ENCODE data around the gene PPP1R16B. TPM values are rescaled to one million over a fixed set of nuclear protein-coding genes. Genes with fewer than 3 reads are reported as not detected.
A peak's percentile ranks its signal among the peaks of the same experiment; 100 is the strongest.

Gene PPP1R16B
- total RNA-seq, 2 donors from 2014 or later = 1.6 to 4.7 TPM

- Histone ChIP-seq H3K27ac (no peak overlapping the region), H3K27me3 (no peaks in the 10 kb centered on the region), H3K4me1 (peaks cover 26% of the 10 kb centered on the region), H3K36me3 (replicated peaks in 1 of 2; ENCODE audit: insufficient read depth in 1 of 2, low read depth in 2 of 2) (peaks cover 0 to 6% of the 10 kb centered on the region in 2 donors), H3K4me3 (no peak overlapping the region), H3K9me3 (no peaks in the 10 kb centered on the region)
- ATAC-seq (no peak), DNase-seq (no peak)
- intact Hi-C loops (cut with DNase I) = no loop called here
- TF ChIP-seq POLR2A (IDR thresholded peaks at IDR 0.05) = no peak
- TF ChIP-seq, protein P1, sequence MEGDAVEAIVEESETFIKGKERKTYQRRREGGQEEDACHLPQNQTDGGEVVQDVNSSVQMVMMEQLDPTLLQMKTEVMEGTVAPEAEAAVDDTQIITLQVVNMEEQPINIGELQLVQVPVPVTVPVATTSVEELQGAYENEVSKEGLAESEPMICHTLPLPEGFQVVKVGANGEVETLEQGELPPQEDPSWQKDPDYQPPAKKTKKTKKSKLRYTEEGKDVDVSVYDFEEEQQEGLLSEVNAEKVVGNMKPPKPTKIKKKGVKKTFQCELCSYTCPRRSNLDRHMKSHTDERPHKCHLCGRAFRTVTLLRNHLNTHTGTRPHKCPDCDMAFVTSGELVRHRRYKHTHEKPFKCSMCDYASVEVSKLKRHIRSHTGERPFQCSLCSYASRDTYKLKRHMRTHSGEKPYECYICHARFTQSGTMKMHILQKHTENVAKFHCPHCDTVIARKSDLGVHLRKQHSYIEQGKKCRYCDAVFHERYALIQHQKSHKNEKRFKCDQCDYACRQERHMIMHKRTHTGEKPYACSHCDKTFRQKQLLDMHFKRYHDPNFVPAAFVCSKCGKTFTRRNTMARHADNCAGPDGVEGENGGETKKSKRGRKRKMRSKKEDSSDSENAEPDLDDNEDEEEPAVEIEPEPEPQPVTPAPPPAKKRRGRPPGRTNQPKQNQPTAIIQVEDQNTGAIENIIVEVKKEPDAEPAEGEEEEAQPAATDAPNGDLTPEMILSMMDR (IDR thresholded peaks at IDR 0.05) = no peak
- WGBS, 2 donors = 81 to 89% methylated on average over 1 of the region's 1 CpG
These were observed 41.9 kb upstream of the PPP1R16B start for GRCh38 chr20:38763616-38764015.

DNA sequence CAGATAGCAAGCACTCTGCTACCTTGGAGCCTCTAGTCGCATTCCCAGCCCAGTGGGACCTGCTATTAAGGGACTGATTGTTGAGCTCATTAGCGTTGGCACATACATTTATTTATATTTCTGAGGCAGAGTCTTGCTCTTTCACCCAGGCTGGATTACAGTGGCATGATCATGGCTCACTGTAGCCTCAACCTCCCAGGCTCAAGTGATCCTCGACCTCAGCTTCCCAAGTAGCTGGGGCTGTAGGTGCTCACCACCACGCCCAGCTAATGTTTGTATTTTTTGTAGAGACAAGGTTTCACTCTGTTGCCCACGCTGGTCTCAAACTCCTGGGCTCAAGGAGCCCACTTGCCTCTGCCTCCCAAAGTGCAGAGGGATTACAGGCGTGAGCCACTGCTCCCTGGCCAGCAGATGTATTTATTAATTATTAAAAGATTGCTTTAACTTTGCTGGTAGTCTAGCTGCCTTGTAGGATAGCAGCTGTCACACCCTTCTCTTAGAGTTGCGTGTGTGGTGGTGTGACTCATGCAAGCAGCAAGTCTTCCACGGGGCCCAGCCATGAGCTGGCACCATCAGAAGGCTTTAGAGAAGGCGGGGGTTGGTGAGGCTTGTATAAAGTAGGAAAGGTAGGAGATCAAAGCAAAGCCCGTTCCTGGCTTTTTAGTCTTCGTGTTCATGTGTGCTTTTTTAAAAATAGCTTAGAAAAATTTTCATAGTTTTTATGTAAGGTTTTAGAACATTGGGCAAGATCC, 40.8 kb upstream of the PPP1R16B start:
- 71% methylated on average over 10 to 11 of the region's 11 CpGs for WGBS, 2 donors
- peaks cover 3 to 6% of the 10 kb centered on the region in 2 donors for H3K36me3 ChIP-seq (replicated peaks in 1 of 2; ENCODE audit: insufficient read depth in 1 of 2, low read depth in 2 of 2)
- H3K4me1 ChIP-seq = peaks cover 26% of the 10 kb centered on the region
- no peak overlapping the region for H3K4me3 ChIP-seq
- H3K27ac ChIP-seq = no peak overlapping the region
- peak; percentile 37 to 82 (median 57) for DNase-seq
- ATAC-seq = peak; percentile 65
- no peaks in the 10 kb centered on the region for H3K9me3 ChIP-seq
- TF ChIP-seq POLR2A (IDR thresholded peaks at IDR 0.05) = no peak
- TF ChIP-seq, protein P1 (IDR thresholded peaks at IDR 0.05) = no peak
- no peaks in the 10 kb centered on the region for H3K27me3 ChIP-seq
- intact Hi-C loops (cut with DNase I) = no loop called here

GRCh38 chr20:38766071-38766470, 39.4 kb upstream of the PPP1R16B start:
- 44 to 47% methylated on average over 4 of the region's 4 CpGs for WGBS, 2 donors

GRCh38 chr20:38769376-38770295, 35.9 kb upstream of the PPP1R16B start:
- Histone ChIP-seq H3K4me3 (no peak overlapping the region), H3K27ac (no peak overlapping the region), H3K36me3 (replicated peaks in 1 of 2; ENCODE audit: insufficient read depth in 1 of 2, low read depth in 2 of 2) (peaks cover 7 to 9% of the 10 kb centered on the region in 2 donors), H3K27me3 (no peaks in the 10 kb centered on the region), H3K9me3 (no peaks in the 10 kb centered on the region), H3K4me1 (peaks cover 22% of the 10 kb centered on the region)
- TF ChIP-seq, protein P1 (IDR thresholded peaks at IDR 0.05) = no peak
- TF ChIP-seq POLR2A (IDR thresholded peaks at IDR 0.05) = no peak
- WGBS, 2 donors = 88 to 90% methylated on average over 13 of the region's 13 CpGs
- DNase-seq (no peak), ATAC-seq (no peak)
- intact Hi-C loops (cut with DNase I) = no loop called here

More at GRCh38 chr20:38766071-38766470, 39.4 kb upstream of the PPP1R16B start:
- intact Hi-C loops (cut with DNase I) = no loop called here
- TF ChIP-seq, protein P1 (IDR thresholded peaks at IDR 0.05) = no peak
- TF ChIP-seq POLR2A (IDR thresholded peaks at IDR 0.05) = no peak
- Histone ChIP-seq H3K9me3 (no peaks in the 10 kb centered on the region), H3K4me1 (peaks cover 26% of the 10 kb centered on the region), H3K36me3 (replicated peaks in 1 of 2; ENCODE audit: insufficient read depth in 1 of 2, low read depth in 2 of 2) (peaks cover 2 to 3% of the 10 kb centered on the region in 2 donors), H3K27ac (no peak overlapping the region), H3K27me3 (no peaks in the 10 kb centered on the region), H3K4me3 (no peak overlapping the region)
- DNase-seq (no peak), ATAC-seq (no peak)

All from body of pancreas (tissue), 4 donors.